ENCODE results near the gene MRAP.

MRAP gene

GRCh38 chr21:32276671-32277070 is 22.0 kb upstream of the MRAP start:
- TF ChIP-seq GABPA (IDR thresholded peaks at IDR 0.05; ENCODE audit: low read depth) (no peak), SPI1 (IDR thresholded peaks at IDR 0.05; ENCODE audit: borderline replicate concordance, low read depth) (no peak), POLR2AphosphoS5 (IDR thresholded peaks at IDR 0.05; ENCODE audit: low read depth) (no peak), REST (IDR thresholded peaks at IDR 0.05; ENCODE audit: insufficient replicate concordance, low read depth) (no peak)
- TF ChIP-seq, protein P1, sequence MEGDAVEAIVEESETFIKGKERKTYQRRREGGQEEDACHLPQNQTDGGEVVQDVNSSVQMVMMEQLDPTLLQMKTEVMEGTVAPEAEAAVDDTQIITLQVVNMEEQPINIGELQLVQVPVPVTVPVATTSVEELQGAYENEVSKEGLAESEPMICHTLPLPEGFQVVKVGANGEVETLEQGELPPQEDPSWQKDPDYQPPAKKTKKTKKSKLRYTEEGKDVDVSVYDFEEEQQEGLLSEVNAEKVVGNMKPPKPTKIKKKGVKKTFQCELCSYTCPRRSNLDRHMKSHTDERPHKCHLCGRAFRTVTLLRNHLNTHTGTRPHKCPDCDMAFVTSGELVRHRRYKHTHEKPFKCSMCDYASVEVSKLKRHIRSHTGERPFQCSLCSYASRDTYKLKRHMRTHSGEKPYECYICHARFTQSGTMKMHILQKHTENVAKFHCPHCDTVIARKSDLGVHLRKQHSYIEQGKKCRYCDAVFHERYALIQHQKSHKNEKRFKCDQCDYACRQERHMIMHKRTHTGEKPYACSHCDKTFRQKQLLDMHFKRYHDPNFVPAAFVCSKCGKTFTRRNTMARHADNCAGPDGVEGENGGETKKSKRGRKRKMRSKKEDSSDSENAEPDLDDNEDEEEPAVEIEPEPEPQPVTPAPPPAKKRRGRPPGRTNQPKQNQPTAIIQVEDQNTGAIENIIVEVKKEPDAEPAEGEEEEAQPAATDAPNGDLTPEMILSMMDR (IDR thresholded peaks at IDR 0.05; ENCODE audit: insufficient read depth, low read length), result no peak
- H3K4me3 ChIP-seq (replicated peaks; ENCODE audit: insufficient read depth, low read length), result no peak overlapping the region
- no peaks in the 10 kb centered on the region for H3K27me3 ChIP-seq (ENCODE audit: insufficient read depth, poor library complexity, severe bottlenecking)
- H3K27ac ChIP-seq (replicated peaks), result no peak overlapping the region
- no peak for DNase-seq (ENCODE audit: low read depth in 1 of 2, low spot score in 1 of 2)

- Histone ChIP-seq H3K27me3 (ENCODE audit: insufficient read depth, poor library complexity, severe bottlenecking) (no peaks in the 10 kb centered on the region), H3K4me3 (replicated peaks; ENCODE audit: insufficient read depth, low read length) (peak overlapping the region; percentile 99), H3K27ac (replicated peaks) (peak overlapping the region; percentile 74)
- TF ChIP-seq SPI1 (IDR thresholded peaks at IDR 0.05; ENCODE audit: borderline replicate concordance, low read depth), result no peak
- TF ChIP-seq GABPA (IDR thresholded peaks at IDR 0.05; ENCODE audit: low read depth), result no peak
- TF ChIP-seq, protein P1 (IDR thresholded peaks at IDR 0.05; ENCODE audit: insufficient read depth, low read length), result no peak
- TF ChIP-seq REST (IDR thresholded peaks at IDR 0.05; ENCODE audit: insufficient replicate concordance, low read depth), result no peak
- no peak; the same call in 1 of the 2 replicates for TF ChIP-seq POLR2AphosphoS5 (IDR thresholded peaks at IDR 0.05; ENCODE audit: low read depth)
- DNase-seq (ENCODE audit: low read depth in 1 of 2, low spot score in 1 of 2), result peak in 1 of 2 experiments; percentile 51
These were observed 20.6 kb upstream of the MRAP start for GRCh38 chr21:32278103-32278502.

- TF ChIP-seq POLR2AphosphoS5 (IDR thresholded peaks at IDR 0.05; ENCODE audit: low read depth) (peak; percentile 63), SPI1 (IDR thresholded peaks at IDR 0.05; ENCODE audit: borderline replicate concordance, low read depth) (no peak)
- peak; percentile 86 to 94 for DNase-seq (ENCODE audit: low read depth in 1 of 2, low spot score in 1 of 2)
- peak within 1 kb of the TSS; percentile 74 for H3K27ac ChIP-seq (replicated peaks)
- no peaks in the 10 kb centered on the region for H3K27me3 ChIP-seq (ENCODE audit: insufficient read depth, poor library complexity, severe bottlenecking)
- H3K4me3 ChIP-seq (replicated peaks; ENCODE audit: insufficient read depth, low read length), result peak within 1 kb of the TSS; percentile 99
These were observed 19.9 kb upstream of the MRAP start, which contains the start of gene MIS18A for GRCh38 chr21:32278518-32279376. MIS18A (minus strand) TSS chr21:32279049; CDS start chr21:32279014, 35 bp downstream.

DNA sequence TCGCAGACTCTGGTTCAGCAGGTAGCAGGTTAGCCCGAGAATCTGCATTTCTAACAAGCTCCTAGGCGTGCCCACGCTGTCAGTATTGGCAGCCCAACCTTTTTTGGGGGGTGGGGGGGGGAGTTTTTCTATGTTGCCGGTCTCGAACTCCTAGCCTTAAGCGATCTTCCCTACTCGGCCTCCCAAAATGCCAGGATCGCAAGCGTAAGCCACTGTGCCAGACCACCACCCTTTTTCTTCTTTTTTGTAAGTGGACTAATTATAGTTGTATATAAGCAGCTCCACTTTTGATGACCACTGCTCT is 19.3 kb upstream of the MRAP start:
- no peaks in the 10 kb centered on the region for H3K27me3 ChIP-seq (ENCODE audit: insufficient read depth, poor library complexity, severe bottlenecking)
- H3K27ac ChIP-seq (replicated peaks), result peak overlapping the region; percentile 74
- H3K4me3 ChIP-seq (replicated peaks; ENCODE audit: insufficient read depth, low read length), result peak overlapping the region; percentile 99
- no peak for DNase-seq (ENCODE audit: low read depth in 1 of 2, low spot score in 1 of 2)
- no peak for TF ChIP-seq POLR2AphosphoS5 (IDR thresholded peaks at IDR 0.05; ENCODE audit: low read depth)
- TF ChIP-seq REST (IDR thresholded peaks at IDR 0.05; ENCODE audit: insufficient replicate concordance, low read depth), result no peak
- no peak for TF ChIP-seq SPI1 (IDR thresholded peaks at IDR 0.05; ENCODE audit: borderline replicate concordance, low read depth)
- TF ChIP-seq, protein P1 (IDR thresholded peaks at IDR 0.05; ENCODE audit: insufficient read depth, low read length), result no peak
- no peak for TF ChIP-seq GABPA (IDR thresholded peaks at IDR 0.05; ENCODE audit: low read depth)

Data from HL-60 (cell line).